Neural cell (in vitro differentiated cells): ENCODE measurements around the gene ETV6.

Experiments
- CTCF ChIP-seq: fragments of 450-650 bp; IDR thresholded peaks from 2 replicates; pipeline ENCODE4 v1.5.1; 2014; ENCODE audit warnings: antibody characterized with exemption, mild to moderate bottlenecking, moderate library complexity; ENCODE audit not compliant: poor library complexity, severe bottlenecking
- EP300 ChIP-seq: fragments of 450-650 bp; conservative IDR thresholded peaks from 2 replicates; pipeline ENCODE4 v1.6.1; 2014; ENCODE audit warnings: antibody characterized with exemption, mild to moderate bottlenecking, moderate library complexity; ENCODE audit not compliant: poor library complexity, severe bottlenecking
- EZH2 ChIP-seq: fragments of 200-600, 300-800 bp; shearing (Covaris generic), sonication (generic); IDR thresholded peaks from 2 replicates; pipeline ENCODE4 v1.6.1; 2014; ENCODE audit warnings: antibody characterized with exemption, low read length, borderline replicate concordance, mild to moderate bottlenecking; ENCODE audit not compliant: insufficient read depth, poor library complexity, severe bottlenecking
- MXI1 ChIP-seq: fragments of 450-650 bp; conservative IDR thresholded peaks from 2 replicates; pipeline ENCODE4 v1.6.1; 2014; ENCODE audit warnings: antibody characterized with exemption, mild to moderate bottlenecking; ENCODE audit not compliant: poor library complexity, severe bottlenecking
- POLR2AphosphoS5 ChIP-seq: IDR thresholded peaks from 2 replicates; pipeline ENCODE4 v1.6.1; 2012
- RAD21 ChIP-seq: fragments of 450-650 bp; conservative IDR thresholded peaks from 2 replicates; pipeline ENCODE4 v1.6.1; 2014; ENCODE audit warnings: antibody characterized with exemption, mild to moderate bottlenecking, moderate library complexity
- REST ChIP-seq: IDR thresholded peaks from 2 replicates; pipeline ENCODE4 v1.6.1; 2012; ENCODE audit warnings: borderline replicate concordance
- TAF1 ChIP-seq: IDR thresholded peaks from 2 replicates; pipeline ENCODE4 v1.6.1; 2012; ENCODE audit warnings: low read depth

GRCh38 chr12:11689591-11690186, 40.2 kb downstream of the ETV6 start:
- TF ChIP-seq CTCF (no peak), EZH2 (no peak), EP300 (no peak), MXI1 (no peak), RAD21 (no peak), POLR2AphosphoS5 (no peak), REST (no peak), TAF1 (no peak)
